Renal cortex interstitium (tissue), 11 donors: ENCODE measurements around the gene GTF3C5. TPM values are rescaled to one million over a fixed set of nuclear protein-coding genes. Genes with fewer than 3 reads are reported as not detected.
"Not testable (repeated sequence)": the region's sequence is repeated elsewhere in the genome, so short reads cannot be mapped to it uniquely, and the experiment has no call there.

Experiments used
- DNase-seq, 11 donors: peaks; one replicate each; pipeline ENCODE4 v3.0.0-alpha.2; 2013; ENCODE audit warnings: low read depth in 9 of 11, low spot score in 4 of 11; ENCODE audit errors: extremely low read depth in 1 of 11
- polyA plus RNA-seq, 3 donors: library from polyadenylated mRNA; unstranded; fragments of 120-200 nt; gene quantifications; one replicate each; pipeline ENCODE4 v1.2.1, GENCODE V29; 2013; ENCODE audit not compliant: insufficient read length in 3 of 3

Gene GTF3C5
- polyA plus RNA-seq, 3 donors, result 63.4 to 75.6 (median 74.4) TPM

GRCh38 chr9:133090752-133091385, 60.1 kb downstream of the GTF3C5 start:
- no peak for DNase-seq

- DNase-seq, result not testable (repeated sequence)
Observed at GRCh38 chr9:133094351-133094750, 63.6 kb downstream of the GTF3C5 start.

DNA sequence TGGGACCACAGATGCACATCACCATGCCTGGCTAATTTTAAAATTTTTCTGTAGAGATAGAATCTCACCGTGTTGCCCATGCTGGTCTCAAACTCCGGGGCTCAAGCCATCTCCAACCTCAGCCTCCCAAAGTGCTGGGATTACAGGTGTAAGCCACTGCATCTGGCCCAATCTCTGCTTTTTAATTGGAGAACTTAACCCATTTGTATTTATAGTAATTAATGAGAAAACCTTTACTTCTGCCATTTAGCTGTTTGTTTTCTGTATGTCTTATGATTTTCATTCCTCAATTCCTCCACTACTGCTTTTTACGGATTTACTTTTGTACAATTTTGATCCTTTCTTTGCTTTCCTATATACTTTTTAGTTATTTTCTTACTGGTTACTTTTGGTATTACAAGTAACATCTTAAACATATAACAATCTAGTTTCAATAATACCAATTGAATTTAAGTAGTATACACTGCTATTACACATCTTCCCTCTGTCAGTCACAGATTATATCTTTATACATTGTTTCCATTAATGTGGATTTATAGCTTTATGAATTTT, 64.1 kb downstream of the GTF3C5 start:
- DNase-seq, result no peak

GRCh38 chr9:133098104-133098754, 67.4 kb downstream of the GTF3C5 start:
- no peak for DNase-seq

DNA sequence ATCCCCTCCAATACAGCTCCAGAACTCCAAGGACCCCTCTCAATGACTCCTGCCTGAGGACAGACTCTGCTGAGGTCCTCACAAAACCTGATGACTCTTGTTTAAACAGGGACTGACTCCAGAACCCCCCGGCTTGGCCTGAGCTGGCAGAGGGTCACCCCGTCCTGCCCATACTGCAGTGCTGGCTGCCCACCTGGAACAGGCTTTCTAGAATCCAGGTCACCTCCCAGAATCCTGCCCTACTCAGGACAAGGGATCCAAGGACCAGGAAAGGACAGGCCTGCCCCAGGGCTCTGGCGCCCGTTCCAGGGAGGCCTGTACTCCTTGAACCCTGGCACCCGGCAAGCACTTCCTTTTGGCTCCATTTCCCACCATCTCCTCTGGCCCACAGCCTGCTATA, 68.1 kb downstream of the GTF3C5 start:
- no peak for DNase-seq

- DNase-seq, result no peak
Observed at GRCh38 chr9:133099726-133100505, 69.1 kb downstream of the GTF3C5 start.

DNA sequence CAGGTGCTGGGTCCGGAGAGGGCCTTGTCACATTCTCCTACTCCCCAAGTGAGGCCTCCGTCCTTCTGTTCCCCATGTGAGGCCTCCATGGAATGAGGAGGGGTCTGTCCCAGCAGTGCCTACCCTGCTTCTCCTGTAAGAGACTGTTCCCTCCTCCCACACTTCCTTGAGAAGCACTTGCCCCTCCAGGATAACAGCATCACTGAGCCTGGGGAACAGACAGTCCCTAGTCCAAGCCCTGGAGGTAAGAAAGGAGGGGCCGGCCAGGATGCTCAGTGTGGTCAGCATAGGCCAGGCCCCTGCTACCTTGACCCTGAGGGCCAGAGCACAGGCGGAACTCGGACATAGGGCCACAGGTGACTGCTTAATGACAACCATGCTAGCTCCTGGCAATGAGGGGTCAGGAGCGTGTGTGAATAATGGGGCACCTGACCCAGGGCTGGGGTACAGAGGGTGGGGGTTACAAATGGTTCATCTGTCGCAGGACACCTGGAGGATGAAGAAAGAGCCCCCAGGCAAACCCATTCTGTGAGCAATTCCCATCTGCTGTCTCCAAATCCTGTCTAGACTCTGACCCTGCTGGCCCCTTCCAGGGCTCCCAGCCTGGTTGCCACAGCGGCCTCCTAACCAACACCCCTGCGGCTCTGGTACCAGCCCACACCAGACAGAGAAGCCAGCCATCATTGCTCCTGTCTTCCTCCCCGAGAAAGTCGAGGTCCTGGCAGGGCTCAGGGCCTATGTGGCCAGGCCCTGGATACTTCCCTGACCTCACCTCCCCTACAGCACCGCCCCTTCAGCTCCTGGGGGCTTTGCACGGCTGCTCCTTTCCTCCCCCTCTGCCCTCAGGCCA, 69.9 kb downstream of the GTF3C5 start:
- DNase-seq, result no peak

- DNase-seq, result no peak
Observed at GRCh38 chr9:133101356-133102189, 70.8 kb downstream of the GTF3C5 start.

- no peak for DNase-seq
Observed at GRCh38 chr9:133102190-133103021, 71.6 kb downstream of the GTF3C5 start.

DNA sequence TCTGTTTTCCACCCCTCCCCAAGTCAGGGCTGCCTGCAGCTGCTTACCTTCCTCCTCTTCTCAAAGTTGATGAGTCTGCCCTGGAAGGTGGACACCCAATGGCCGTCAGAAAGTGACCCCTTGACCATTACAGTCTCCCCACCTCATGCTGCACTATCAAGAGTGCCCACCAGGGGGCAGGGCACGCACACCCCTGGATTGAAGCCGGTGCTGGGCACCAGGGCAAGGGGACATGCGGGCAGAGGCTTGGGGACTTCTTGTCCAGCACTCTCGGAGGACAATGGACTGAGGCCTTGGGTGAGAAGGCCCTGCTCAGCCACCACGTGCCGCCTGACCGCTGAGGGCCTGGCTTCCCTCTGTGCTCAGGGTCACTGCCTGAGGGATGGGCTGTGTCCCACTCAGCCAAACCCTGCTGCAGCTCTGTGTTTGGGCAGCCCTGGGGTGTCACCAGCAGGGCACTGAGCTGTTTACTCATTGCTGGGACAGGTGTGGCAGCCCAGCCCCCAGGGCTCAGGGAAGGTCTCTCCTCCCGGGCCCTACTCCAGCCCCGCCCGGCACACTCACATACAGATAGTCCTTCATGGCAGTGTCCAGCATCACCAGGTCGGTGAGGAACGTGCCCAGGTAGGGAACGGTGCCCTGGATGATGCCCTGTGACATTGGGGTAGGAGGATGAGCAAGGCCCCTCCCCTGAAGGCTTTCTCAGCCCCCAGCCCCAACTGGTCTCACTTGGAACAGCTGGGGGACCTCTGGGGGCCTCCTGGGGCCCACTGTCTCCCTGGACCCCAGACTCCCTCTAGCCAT, 72.6 kb downstream of the GTF3C5 start:
- DNase-seq, result no peak

DNA sequence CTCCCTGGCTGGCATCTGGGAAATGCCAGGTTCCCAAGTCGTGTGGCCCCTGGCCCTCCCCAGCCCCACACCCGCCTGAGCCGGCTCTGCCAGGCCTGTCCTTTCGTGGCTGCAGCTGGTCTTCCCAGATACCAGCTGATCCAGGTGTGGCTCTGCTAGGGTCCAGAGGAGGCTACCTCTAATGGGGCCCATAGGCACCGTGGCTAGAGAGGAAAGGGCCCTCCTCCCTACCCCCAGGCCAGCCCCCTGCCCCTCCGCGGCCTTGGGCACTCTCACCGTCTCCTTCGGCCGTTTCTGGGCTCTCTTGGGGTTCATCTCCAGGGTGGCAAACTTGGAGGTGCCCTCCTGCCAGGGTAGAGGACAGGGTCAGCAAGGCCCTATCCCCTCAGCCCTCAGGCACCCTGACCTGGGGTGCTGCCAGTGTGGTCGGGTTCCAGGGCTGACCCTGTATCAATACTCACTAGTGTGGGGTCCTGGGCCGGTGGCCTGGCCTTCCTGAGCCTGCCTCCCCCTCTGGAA, 73.2 kb downstream of the GTF3C5 start:
- DNase-seq, result no peak

DNA sequence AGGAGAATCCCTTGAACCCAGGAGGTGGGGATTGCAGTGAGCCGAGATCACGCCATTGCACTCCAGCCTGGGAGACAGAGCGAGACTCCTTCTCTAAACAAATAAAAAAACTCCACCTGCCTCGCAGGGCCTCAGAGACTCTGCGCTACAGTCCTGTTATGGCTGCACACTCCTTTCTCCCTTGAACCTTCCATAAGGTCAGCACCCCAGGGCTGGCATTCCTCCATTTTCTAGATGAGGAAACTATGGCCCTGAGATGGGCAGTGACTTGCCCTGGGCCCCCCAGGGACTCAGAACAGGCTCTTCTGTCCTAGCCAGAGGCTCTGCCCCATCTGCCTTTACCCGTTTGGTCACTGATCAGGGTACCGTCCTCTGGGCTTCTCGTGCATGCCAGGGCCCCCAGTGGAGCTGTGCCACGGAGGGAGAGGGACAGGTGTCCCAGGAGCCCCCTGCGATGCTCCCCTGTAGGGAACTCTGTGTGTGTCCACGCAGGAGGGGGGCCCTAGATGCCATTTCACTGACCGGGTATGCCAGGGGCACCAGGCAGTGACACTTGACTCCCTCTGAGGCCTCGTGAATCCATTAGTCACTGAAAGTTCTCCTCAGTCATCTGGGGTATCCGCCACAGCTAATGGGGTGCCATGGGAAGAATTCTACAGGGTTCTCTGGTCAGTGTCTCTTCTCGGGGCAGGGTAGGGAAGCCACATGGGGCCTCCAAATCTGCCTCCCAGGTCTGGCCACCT, 74.1 kb downstream of the GTF3C5 start:
- DNase-seq, result no peak

- DNase-seq, result no peak
Observed at GRCh38 chr9:133105461-133105770, 74.6 kb downstream of the GTF3C5 start.

DNA sequence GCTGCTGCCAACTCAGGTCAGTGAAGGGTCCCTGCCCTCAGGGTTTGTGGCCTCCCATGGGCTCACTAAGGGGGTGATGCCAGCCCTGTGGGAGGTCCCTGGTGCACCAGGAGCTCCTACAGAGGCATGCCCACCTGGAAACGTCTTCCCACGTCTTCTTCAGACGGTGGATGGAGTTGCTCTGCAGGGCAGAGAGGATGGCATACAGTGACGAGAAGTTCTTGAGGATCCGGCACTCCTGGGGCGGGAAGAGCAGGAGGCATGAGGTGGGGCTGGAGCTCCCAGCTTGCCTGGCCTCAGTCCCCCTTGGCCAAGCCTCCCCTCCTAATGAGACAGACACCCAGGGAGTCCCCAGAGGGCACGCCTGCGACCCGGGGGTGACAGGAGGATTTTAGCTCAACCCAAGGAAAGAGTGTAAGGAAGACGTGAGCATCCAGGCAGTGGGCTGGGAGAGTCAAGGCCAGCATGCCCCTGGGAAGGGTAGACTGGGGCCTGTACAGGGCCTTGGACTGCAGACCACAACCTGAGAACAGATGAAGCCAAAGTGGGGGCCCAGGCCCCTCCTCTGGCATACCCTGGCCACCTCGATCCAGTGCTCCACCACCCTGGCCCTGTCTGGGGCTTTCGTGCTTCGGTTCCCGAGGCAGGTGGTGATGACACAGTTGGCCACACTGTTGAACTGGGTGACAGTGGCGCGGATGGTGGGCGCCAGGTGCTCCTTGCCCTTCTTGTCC, 75.9 kb downstream of the GTF3C5 start:
- DNase-seq, result no peak

- no peak for DNase-seq
Observed at GRCh38 chr9:133107245-133107722, 76.5 kb downstream of the GTF3C5 start.
